ENCODE measurements around the gene SLC41A2. TPM values are rescaled to one million over a fixed set of nuclear protein-coding genes. Genes with fewer than 3 reads are reported as not detected.

SLC41A2 gene
- total and polyA plus RNA-seq, 8 donors = 2.5 to 35.7 (median 4.2) TPM

DNA sequence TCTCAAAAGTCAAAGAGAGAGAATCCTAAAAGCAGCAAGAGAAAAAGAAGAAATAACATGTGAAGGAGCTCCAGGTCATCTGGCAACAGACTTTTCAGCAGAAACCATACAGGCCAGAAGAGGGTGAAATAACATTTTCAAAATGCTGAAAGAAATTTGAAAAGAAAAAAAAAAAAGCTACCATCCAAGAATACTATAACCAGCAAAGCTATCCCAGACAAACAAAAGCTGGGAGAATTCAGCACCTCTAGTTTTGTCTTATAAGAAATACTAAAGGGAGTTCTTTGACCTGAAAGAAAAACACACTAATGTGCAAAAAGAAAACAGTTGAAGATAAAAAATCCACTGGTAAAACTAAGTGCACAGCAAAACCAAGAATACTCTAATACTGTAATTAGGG, 36.8 kb downstream of the SLC41A2 start:
- no peak for ATAC-seq
- H3K27ac ChIP-seq = no peak overlapping the region
- TF ChIP-seq, protein P1, sequence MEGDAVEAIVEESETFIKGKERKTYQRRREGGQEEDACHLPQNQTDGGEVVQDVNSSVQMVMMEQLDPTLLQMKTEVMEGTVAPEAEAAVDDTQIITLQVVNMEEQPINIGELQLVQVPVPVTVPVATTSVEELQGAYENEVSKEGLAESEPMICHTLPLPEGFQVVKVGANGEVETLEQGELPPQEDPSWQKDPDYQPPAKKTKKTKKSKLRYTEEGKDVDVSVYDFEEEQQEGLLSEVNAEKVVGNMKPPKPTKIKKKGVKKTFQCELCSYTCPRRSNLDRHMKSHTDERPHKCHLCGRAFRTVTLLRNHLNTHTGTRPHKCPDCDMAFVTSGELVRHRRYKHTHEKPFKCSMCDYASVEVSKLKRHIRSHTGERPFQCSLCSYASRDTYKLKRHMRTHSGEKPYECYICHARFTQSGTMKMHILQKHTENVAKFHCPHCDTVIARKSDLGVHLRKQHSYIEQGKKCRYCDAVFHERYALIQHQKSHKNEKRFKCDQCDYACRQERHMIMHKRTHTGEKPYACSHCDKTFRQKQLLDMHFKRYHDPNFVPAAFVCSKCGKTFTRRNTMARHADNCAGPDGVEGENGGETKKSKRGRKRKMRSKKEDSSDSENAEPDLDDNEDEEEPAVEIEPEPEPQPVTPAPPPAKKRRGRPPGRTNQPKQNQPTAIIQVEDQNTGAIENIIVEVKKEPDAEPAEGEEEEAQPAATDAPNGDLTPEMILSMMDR (IDR thresholded peaks at IDR 0.05) = no peak
- H3K4me1 ChIP-seq = no peaks in the 10 kb centered on the region
- no peaks in the 10 kb centered on the region for H3K36me3 ChIP-seq
- H3K4me3 ChIP-seq = no peak overlapping the region
- H3K27me3 ChIP-seq = no peaks in the 10 kb centered on the region
- no peak for DNase-seq
- H3K9me3 ChIP-seq = peaks cover 0 to 16% of the 10 kb centered on the region in 2 donors
- intact Hi-C loops (cut with DNase I) = no loop called here

DNA sequence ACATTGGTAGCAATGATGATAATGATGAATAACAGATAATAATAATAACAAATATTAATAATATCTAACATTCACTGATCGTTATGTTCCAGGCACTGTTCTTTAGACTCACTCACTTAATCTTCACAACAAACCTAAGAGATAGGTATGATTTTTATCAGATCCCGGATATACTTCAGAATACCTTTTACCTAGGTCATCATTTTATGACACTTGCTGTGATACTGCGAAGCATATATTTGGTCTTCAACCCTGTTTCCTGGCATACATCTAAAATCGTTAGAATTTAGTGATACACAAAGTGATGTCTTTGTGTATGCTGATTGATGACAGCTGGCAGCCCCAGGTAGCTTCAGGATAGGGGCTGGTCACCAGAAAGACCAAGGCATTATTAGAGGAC, 46.1 kb downstream of the SLC41A2 start:
- ATAC-seq (no peak), DNase-seq (no peak)
- TF ChIP-seq, protein P1 (IDR thresholded peaks at IDR 0.05) = no peak
- Histone ChIP-seq H3K36me3 (no peaks in the 10 kb centered on the region), H3K27ac (no peak overlapping the region), H3K4me1 (no peaks in the 10 kb centered on the region), H3K27me3 (no peaks in the 10 kb centered on the region), H3K9me3 (no peaks in the 10 kb centered on the region), H3K4me3 (no peak overlapping the region)
- intact Hi-C loops (cut with DNase I) = no loop called here

DNA sequence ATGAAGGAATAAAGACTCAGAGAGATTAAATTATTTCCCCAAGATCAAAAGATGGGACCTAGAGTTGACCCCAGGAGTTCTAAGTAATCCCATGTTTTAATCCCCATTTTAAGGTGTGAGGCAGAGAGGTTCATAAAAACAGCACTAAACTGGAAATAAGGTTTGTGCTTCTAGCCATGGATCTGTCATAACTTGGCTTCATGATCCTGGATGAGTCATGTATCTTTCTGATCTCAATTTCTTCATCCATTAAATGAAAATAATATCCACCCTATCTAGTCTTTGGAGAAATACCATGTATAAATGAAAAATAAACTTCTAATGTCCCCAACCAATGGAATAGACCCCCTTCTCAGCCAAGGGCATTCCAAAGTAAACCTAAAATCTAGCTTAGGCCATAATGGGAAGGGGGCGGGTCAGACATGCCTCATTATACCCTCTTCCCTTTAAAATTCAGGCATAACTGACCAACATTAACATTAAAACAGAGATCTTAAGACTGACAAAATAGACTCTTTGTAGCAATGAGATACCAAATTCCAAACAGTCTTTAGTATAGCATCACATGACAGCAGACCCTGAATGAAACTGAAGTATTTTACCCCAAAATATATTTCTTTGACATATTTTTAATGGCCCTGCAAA, 47.8 kb downstream of the SLC41A2 start:
- Histone ChIP-seq H3K4me1 (no peaks in the 10 kb centered on the region), H3K27ac (no peak overlapping the region), H3K27me3 (no peaks in the 10 kb centered on the region), H3K4me3 (no peak overlapping the region), H3K36me3 (no peaks in the 10 kb centered on the region), H3K9me3 (no peaks in the 10 kb centered on the region)
- ATAC-seq = no peak
- TF ChIP-seq, protein P1 (IDR thresholded peaks at IDR 0.05) = no peak
- intact Hi-C loops (cut with DNase I) = no loop called here
- DNase-seq = no peak

DNA sequence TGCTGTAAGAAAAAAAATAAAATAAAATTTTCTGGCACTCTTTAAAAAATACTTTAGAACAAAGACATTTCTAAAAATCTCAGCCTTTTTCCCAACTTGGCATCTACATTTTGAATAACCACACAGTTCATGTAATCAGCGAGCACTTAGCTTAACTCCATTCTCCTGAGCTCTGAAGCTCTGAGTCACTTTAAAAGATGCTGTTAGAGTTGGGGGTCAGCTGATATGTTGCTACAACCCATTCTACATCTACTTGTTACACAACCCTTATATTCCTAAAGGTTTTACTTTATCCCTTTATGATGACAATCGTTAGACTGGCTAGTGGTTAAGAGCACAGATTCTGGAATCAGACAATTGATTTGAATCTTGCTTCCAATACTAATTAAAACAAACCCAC, 48.3 kb downstream of the SLC41A2 start:
- TF ChIP-seq, protein P1 (IDR thresholded peaks at IDR 0.05) = no peak
- H3K27ac ChIP-seq = no peak overlapping the region

More for the DNA sequence above, 48.3 kb downstream of the SLC41A2 start:
- no peaks in the 10 kb centered on the region for H3K27me3 ChIP-seq
- DNase-seq = no peak
- no peak overlapping the region for H3K4me3 ChIP-seq
- no peaks in the 10 kb centered on the region for H3K4me1 ChIP-seq
- ATAC-seq = peak; percentile 53
- H3K36me3 ChIP-seq = no peaks in the 10 kb centered on the region
- intact Hi-C loops (cut with DNase I) = no loop called here
- no peaks in the 10 kb centered on the region for H3K9me3 ChIP-seq

Other genes starting within 250 kb of the SLC41A2 start
- 10 to 100 TPM in 1 of 2 donors, 1 to 10 TPM in 1; 9.3 to 14.7 TPM for gene NOPCHAP1, start 28.0 kb upstream of the SLC41A2 start, total RNA-seq
- gene NOPCHAP1, start 28.0 kb upstream of the SLC41A2 start, polyA plus RNA-seq (ENCODE audit: insufficient read length in 6 of 6) = 10 to 100 TPM; 12.2 to 17.1 (median 14.4) TPM
- gene ALDH1L2, start 126.2 kb upstream of the SLC41A2 start, total RNA-seq = 10 to 100 TPM; 21.4 to 29.3 TPM
- 1 to 10 TPM; 3.1 to 5.0 (median 4.3) TPM for gene ALDH1L2, start 126.2 kb upstream of the SLC41A2 start, polyA plus RNA-seq (ENCODE audit: insufficient read length in 6 of 6)
- gene WASHC4, start 149.4 kb upstream of the SLC41A2 start, total RNA-seq = 10 to 100 TPM; 52.1 to 75.4 TPM
- 10 to 100 TPM; 67.2 to 96.9 (median 76.5) TPM for gene WASHC4, start 149.4 kb upstream of the SLC41A2 start, polyA plus RNA-seq (ENCODE audit: insufficient read length in 6 of 6)